RWPE1 (cell line): ENCODE data around the gene RTF2.

Source experiments
- CTCF ChIA-PET: fragments of 350-600 bp; sonication (Branson Sonifier 250); formaldehyde crosslinking; extraction: SDS; loops from one replicate; lab custom pipeline; 2021; lab: Yijun Ruan, JAX
- POLR2A ChIA-PET: fragments of 400-600 bp; formaldehyde crosslinking; extraction: SDS; loops from one replicate; lab custom pipeline; 2020; ENCODE audit warnings: antibody characterized with exemption; ENCODE audit not compliant: low non-redundant PET; lab: Yijun Ruan, JAX
- DNase-seq: peaks from one replicate; pipeline ENCODE4 v3.0.0; 2012; ENCODE audit warnings: low spot score
- H3K27ac ChIP-seq: fragments of 450-650 bp; 2 replicates; pipeline ENCODE4 v1.5.1; 2017
- CTCF ChIP-seq: fragments of 450-650 bp; conservative IDR thresholded peaks from 2 replicates; pipeline ENCODE4 v1.5.1; 2017; ENCODE audit warnings: low read depth, mild to moderate bottlenecking

The RTF2 gene

GRCh38 chr20:56428410-56428809 is 40.0 kb upstream of the RTF2 start:
- POLR2A ChIA-PET: no interaction called here
- H3K27ac ChIP-seq: no peak overlapping the region
- no peak for TF ChIP-seq CTCF
- CTCF ChIA-PET: interaction anchor here (0.5 to 0.6 kb wide), 3 partner anchors 161 to 239 kb away, joined by 3 read pairs; no protein-coding TSS in a partner anchor
- no peak for DNase-seq

GRCh38 chr20:56428881-56429280 is 39.5 kb upstream of the RTF2 start:
- ChIA-PET POLR2A (no interaction called here), CTCF (interaction anchor here (0.5 to 0.6 kb wide), 3 partner anchors 160 to 240 kb away, joined by 3 read pairs; no protein-coding TSS in a partner anchor)
- no peak for DNase-seq
- no peak overlapping the region for H3K27ac ChIP-seq
- TF ChIP-seq CTCF: no peak

- no peak for DNase-seq
- POLR2A ChIA-PET: no interaction called here
- TF ChIP-seq CTCF: no peak
- CTCF ChIA-PET: no interaction called here
- H3K27ac ChIP-seq: no peak overlapping the region
These were observed 38.9 kb upstream of the RTF2 start for GRCh38 chr20:56429502-56429901.

- no peak overlapping the region for H3K27ac ChIP-seq
- DNase-seq: no peak
- TF ChIP-seq CTCF: no peak
- ChIA-PET CTCF (no interaction called here), POLR2A (no interaction called here)
These were observed 38.5 kb upstream of the RTF2 start for GRCh38 chr20:56429941-56430340.

GRCh38 chr20:56430461-56430860 is 38.0 kb upstream of the RTF2 start:
- ChIA-PET POLR2A (no interaction called here), CTCF (interaction anchor here (0.5 kb wide), 1 partner anchor 9 kb away, joined by 3 read pairs; no protein-coding TSS in a partner anchor)
- DNase-seq: no peak
- no peak overlapping the region for H3K27ac ChIP-seq
- TF ChIP-seq CTCF: no peak

GRCh38 chr20:56430957-56431356 is 37.5 kb upstream of the RTF2 start:
- no peak overlapping the region for H3K27ac ChIP-seq
- DNase-seq: no peak
- TF ChIP-seq CTCF: no peak
- ChIA-PET CTCF (no interaction called here), POLR2A (no interaction called here)
